Breast epithelium (tissue), 3 donors: ENCODE data around the gene AP5Z1.

Experiments
- POLR2A ChIP-seq: fragments of 450-650 bp; IDR thresholded peaks from one replicate; pipeline ENCODE4 v1.6.1; 2016; ENCODE audit warnings: antibody characterized with exemption, mild to moderate bottlenecking, moderate library complexity
- TF ChIP-seq, protein P1 (sequence below), 3 donors: fragments of 450-650 bp; IDR thresholded peaks; one replicate each; pipeline ENCODE4 v1.5.1; 2016 to 2017; ENCODE audit warnings: antibody characterized with exemption in 3 of 3, mild to moderate bottlenecking in 3 of 3, moderate library complexity in 3 of 3

DNA sequence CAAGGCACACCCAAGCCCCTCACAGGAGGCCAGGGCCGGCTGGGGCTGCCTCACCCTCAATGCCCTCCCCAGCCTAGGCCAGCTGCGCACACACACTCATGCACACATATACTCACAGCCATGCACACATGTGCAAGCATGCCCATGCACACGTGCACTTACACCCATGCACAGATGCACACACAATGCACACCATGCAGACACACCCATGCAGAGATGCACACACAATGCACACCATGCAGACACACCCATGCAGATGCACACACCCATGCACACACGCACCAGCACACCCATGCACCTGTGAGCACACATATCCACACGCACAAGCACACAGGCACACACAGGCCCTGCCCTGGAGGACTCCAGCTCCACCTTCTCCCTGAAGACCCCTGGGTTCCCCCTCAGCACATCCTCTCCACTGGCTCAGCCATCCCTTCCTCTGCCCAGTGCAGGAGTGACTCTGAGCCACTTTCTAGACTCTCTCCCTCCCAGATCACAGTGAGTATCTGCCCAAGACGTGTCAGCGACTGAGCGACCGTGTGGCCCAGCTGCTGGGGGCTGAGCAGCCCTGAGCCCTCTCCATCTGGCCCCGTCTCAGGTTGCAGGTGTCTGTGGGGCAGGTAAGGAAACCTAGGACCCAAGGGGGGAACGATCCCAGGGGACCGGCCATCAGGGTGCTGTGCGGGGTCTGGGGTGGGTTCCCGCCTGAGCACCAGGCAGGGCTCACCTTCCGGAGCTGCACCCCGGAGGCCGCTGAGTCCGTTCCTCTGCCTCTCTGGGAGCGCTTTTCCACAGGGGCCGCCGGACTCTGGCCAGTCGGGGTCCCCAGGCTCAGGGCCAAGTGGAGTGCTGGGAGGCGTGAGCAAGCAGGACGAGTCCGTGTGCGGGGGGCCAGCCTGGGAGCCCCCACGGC, 25.8 kb downstream of the AP5Z1 start:
- no peak for TF ChIP-seq POLR2A
- TF ChIP-seq, protein P1, sequence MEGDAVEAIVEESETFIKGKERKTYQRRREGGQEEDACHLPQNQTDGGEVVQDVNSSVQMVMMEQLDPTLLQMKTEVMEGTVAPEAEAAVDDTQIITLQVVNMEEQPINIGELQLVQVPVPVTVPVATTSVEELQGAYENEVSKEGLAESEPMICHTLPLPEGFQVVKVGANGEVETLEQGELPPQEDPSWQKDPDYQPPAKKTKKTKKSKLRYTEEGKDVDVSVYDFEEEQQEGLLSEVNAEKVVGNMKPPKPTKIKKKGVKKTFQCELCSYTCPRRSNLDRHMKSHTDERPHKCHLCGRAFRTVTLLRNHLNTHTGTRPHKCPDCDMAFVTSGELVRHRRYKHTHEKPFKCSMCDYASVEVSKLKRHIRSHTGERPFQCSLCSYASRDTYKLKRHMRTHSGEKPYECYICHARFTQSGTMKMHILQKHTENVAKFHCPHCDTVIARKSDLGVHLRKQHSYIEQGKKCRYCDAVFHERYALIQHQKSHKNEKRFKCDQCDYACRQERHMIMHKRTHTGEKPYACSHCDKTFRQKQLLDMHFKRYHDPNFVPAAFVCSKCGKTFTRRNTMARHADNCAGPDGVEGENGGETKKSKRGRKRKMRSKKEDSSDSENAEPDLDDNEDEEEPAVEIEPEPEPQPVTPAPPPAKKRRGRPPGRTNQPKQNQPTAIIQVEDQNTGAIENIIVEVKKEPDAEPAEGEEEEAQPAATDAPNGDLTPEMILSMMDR (IDR thresholded peaks at IDR 0.05) = no peak
